Epithelial cell of proximal tubule (primary cell): ENCODE measurements around the gene COL10A1. TPM values are rescaled to one million over a fixed set of nuclear protein-coding genes. Genes with fewer than 3 reads are reported as not detected.

Experiments used
- DNase-seq: peaks from one replicate; pipeline ENCODE4 v3.0.0-alpha.2; 2011; ENCODE audit warnings: low read depth
- H3K4me3 ChIP-seq: 2 replicates; pipeline ENCODE4 v1.5.1; 2011; ENCODE audit warnings: low read depth, mild to moderate bottlenecking, low read length
- CTCF ChIP-seq: conservative IDR thresholded peaks from 2 replicates; pipeline ENCODE4 v1.5.1; 2012; ENCODE audit warnings: low read depth, mild to moderate bottlenecking, low read length
- total RNA-seq: library from RNA; depleted of rRNA; stranded (reverse); fragments of >200 nt; gene quantifications from 2 replicates; pipeline ENCODE4 v1.2.3, GENCODE V29; 2015

COL10A1 gene
- total RNA-seq, 1 donor from 2014 or later, result not detected

- TF ChIP-seq CTCF, result peak; percentile 6
Measured at GRCh38 chr6:116087437-116088027, 38.4 kb downstream of the COL10A1 start.

GRCh38 chr6:116084284-116084683 lies 41.6 kb downstream of the COL10A1 start:
- TF ChIP-seq CTCF, result no peak
- no peak overlapping the region for H3K4me3 ChIP-seq
- DNase-seq, result no peak

More at GRCh38 chr6:116087437-116088027, 38.4 kb downstream of the COL10A1 start:
- no peak for DNase-seq
- no peak overlapping the region for H3K4me3 ChIP-seq

- no peak overlapping the region for H3K4me3 ChIP-seq
- DNase-seq, result no peak
- TF ChIP-seq CTCF, result no peak
Measured at GRCh38 chr6:116083052-116083451, 42.9 kb downstream of the COL10A1 start.

- DNase-seq, result no peak
- H3K4me3 ChIP-seq, result no peak overlapping the region
- TF ChIP-seq CTCF, result no peak
Measured at GRCh38 chr6:116078945-116079344, 47.0 kb downstream of the COL10A1 start.

- no peak for DNase-seq
- TF ChIP-seq CTCF, result no peak
- H3K4me3 ChIP-seq, result no peak overlapping the region
Measured at GRCh38 chr6:116078522-116078921, 47.4 kb downstream of the COL10A1 start.

GRCh38 chr6:116074732-116075390 lies 51.1 kb downstream of the COL10A1 start:
- DNase-seq, result no peak
- H3K4me3 ChIP-seq, result no peak overlapping the region
- TF ChIP-seq CTCF, result no peak
